IgD-negative memory B cell (primary cell): Measurements from ENCODE around the gene EMILIN3. TPM values are rescaled to one million over a fixed set of nuclear protein-coding genes. Genes with fewer than 3 reads are reported as not detected.

Source experiments
- H3K27ac Mint-ChIP-seq, 3 donors: one replicate each; pipeline ENCODE4 v1.8.0; 2020 to 2022; ENCODE audit warnings: mild to moderate bottlenecking in 3 of 3, mixed read lengths in 3 of 3, moderate library complexity in 1 of 3
- H3K27me3 Mint-ChIP-seq: one replicate; pipeline ENCODE4 v1.8.0; 2021; ENCODE audit warnings: mixed read lengths
- H3K36me3 Mint-ChIP-seq: one replicate; pipeline ENCODE4 v1.8.0; 2020; ENCODE audit warnings: mild to moderate bottlenecking, mixed read lengths
- H3K4me1 Mint-ChIP-seq, 3 donors: one replicate each; pipeline ENCODE4 v1.8.0; 2020 to 2022; ENCODE audit warnings: mixed read lengths in 3 of 3, mild to moderate bottlenecking in 1 of 3
- H3K4me3 Mint-ChIP-seq, 4 donors: one replicate each; pipeline ENCODE4 v1.8.0; 2020 to 2022; ENCODE audit warnings: mild to moderate bottlenecking in 4 of 4, mixed read lengths in 4 of 4, moderate library complexity in 3 of 4
- H3K9me3 Mint-ChIP-seq, 3 donors: one replicate each; pipeline ENCODE4 v1.8.0; 2020 to 2021; ENCODE audit warnings: mixed read lengths in 3 of 3, mild to moderate bottlenecking in 1 of 3
- polyA plus RNA-seq: library from polyadenylated mRNA; unstranded; fragments of 300-500 nt; fragmentation: Illumina TruSeq; gene quantifications from one replicate; pipeline ENCODE4 v1.2.3, GENCODE V29; 2021

The EMILIN3 gene
- polyA plus RNA-seq, 1 donor from 2014 or later, result not detected

GRCh38 chr20:41377275-41377674 lies 10.7 kb upstream of the EMILIN3 start:
- Mint-ChIP-seq H3K4me1 (no peaks in the 10 kb centered on the region), H3K27ac (no peak overlapping the region), H3K27me3 (peaks cover 30% of the 10 kb centered on the region), H3K4me3 (no peak overlapping the region), H3K36me3 (peaks cover 1% of the 10 kb centered on the region), H3K9me3 (no peaks in the 10 kb centered on the region)

GRCh38 chr20:41376349-41376748 lies 9.7 kb upstream of the EMILIN3 start:
- peaks cover 1% of the 10 kb centered on the region for H3K36me3 Mint-ChIP-seq
- no peaks in the 10 kb centered on the region for H3K4me1 Mint-ChIP-seq
- peaks cover 0 to 1% (median 1%) of the 10 kb centered on the region in 3 donors for H3K9me3 Mint-ChIP-seq
- H3K27ac Mint-ChIP-seq, result no peak overlapping the region
- H3K4me3 Mint-ChIP-seq, result peak overlapping the region in 1 of 4 donors; percentile 51
- peaks cover 31% of the 10 kb centered on the region for H3K27me3 Mint-ChIP-seq

GRCh38 chr20:41375846-41376245 lies 9.2 kb upstream of the EMILIN3 start:
- no peak overlapping the region for H3K27ac Mint-ChIP-seq
- H3K27me3 Mint-ChIP-seq, result peaks cover 33% of the 10 kb centered on the region
- H3K4me3 Mint-ChIP-seq, result peak overlapping the region in 1 of 4 donors; percentile 37
- peaks cover 0 to 6% (median 3%) of the 10 kb centered on the region in 3 donors for H3K9me3 Mint-ChIP-seq
- H3K4me1 Mint-ChIP-seq, result no peaks in the 10 kb centered on the region
- H3K36me3 Mint-ChIP-seq, result peaks cover 3% of the 10 kb centered on the region

GRCh38 chr20:41373931-41374920 lies 7.6 kb upstream of the EMILIN3 start:
- peaks cover 31% of the 10 kb centered on the region for H3K27me3 Mint-ChIP-seq
- no peaks in the 10 kb centered on the region for H3K4me1 Mint-ChIP-seq
- no peak overlapping the region for H3K27ac Mint-ChIP-seq
- no peak overlapping the region for H3K4me3 Mint-ChIP-seq
- H3K9me3 Mint-ChIP-seq, result peaks cover 0 to 6% (median 3%) of the 10 kb centered on the region in 3 donors
- peaks cover 3% of the 10 kb centered on the region for H3K36me3 Mint-ChIP-seq

GRCh38 chr20:41373251-41373783 lies 6.7 kb upstream of the EMILIN3 start:
- H3K27ac Mint-ChIP-seq, result no peak overlapping the region
- H3K4me3 Mint-ChIP-seq, result no peak overlapping the region
- peaks cover 0 to 6% (median 3%) of the 10 kb centered on the region in 3 donors for H3K9me3 Mint-ChIP-seq
- no peaks in the 10 kb centered on the region for H3K4me1 Mint-ChIP-seq
- peaks cover 34% of the 10 kb centered on the region for H3K27me3 Mint-ChIP-seq
- peaks cover 3% of the 10 kb centered on the region for H3K36me3 Mint-ChIP-seq

- Mint-ChIP-seq H3K27ac (no peak overlapping the region), H3K4me1 (no peaks in the 10 kb centered on the region), H3K36me3 (peaks cover 2% of the 10 kb centered on the region), H3K9me3 (peaks cover 0 to 6% (median 3%) of the 10 kb centered on the region in 3 donors), H3K4me3 (no peak overlapping the region), H3K27me3 (peaks cover 30% of the 10 kb centered on the region)
Observed at GRCh38 chr20:41371371-41371770, 4.8 kb upstream of the EMILIN3 start.

- Mint-ChIP-seq H3K36me3 (peaks cover 2% of the 10 kb centered on the region), H3K9me3 (peaks cover 0 to 6% (median 3%) of the 10 kb centered on the region in 3 donors), H3K27me3 (peaks cover 33% of the 10 kb centered on the region), H3K4me1 (no peaks in the 10 kb centered on the region), H3K4me3 (no peak overlapping the region), H3K27ac (no peak overlapping the region)
Observed at GRCh38 chr20:41370176-41370575, 3.6 kb upstream of the EMILIN3 start.

- Mint-ChIP-seq H3K36me3 (peaks cover 2% of the 10 kb centered on the region), H3K27me3 (peaks cover 34% of the 10 kb centered on the region), H3K9me3 (peaks cover 0 to 6% (median 3%) of the 10 kb centered on the region in 3 donors), H3K4me3 (no peak overlapping the region), H3K4me1 (no peaks in the 10 kb centered on the region), H3K27ac (no peak overlapping the region)
Observed at GRCh38 chr20:41369673-41370072, 3.1 kb upstream of the EMILIN3 start.

GRCh38 chr20:41367956-41368355 lies 1.3 kb upstream of the EMILIN3 start:
- Mint-ChIP-seq H3K36me3 (peaks cover 2% of the 10 kb centered on the region), H3K4me1 (no peaks in the 10 kb centered on the region), H3K4me3 (no peak overlapping the region), H3K27me3 (peaks cover 24% of the 10 kb centered on the region), H3K27ac (no peak overlapping the region), H3K9me3 (peaks cover 0 to 6% (median 3%) of the 10 kb centered on the region in 3 donors)

GRCh38 chr20:41367393-41367695 lies 726 bp upstream of the EMILIN3 start:
- Mint-ChIP-seq H3K36me3 (peaks cover 2% of the 10 kb centered on the region), H3K4me3 (no peak overlapping the region), H3K27me3 (peaks cover 24% of the 10 kb centered on the region)

GRCh38 chr20:41365777-41366545 lies 657 bp downstream of the EMILIN3 start:
- Mint-ChIP-seq H3K4me3 (no peak overlapping the region), H3K4me1 (no peaks in the 10 kb centered on the region), H3K27ac (no peak overlapping the region), H3K27me3 (peaks cover 21% of the 10 kb centered on the region), H3K36me3 (no peaks in the 10 kb centered on the region), H3K9me3 (peaks cover 0 to 1% (median 0%) of the 10 kb centered on the region in 3 donors)

More at GRCh38 chr20:41367393-41367695, 726 bp upstream of the EMILIN3 start:
- Mint-ChIP-seq H3K9me3 (peaks cover 0 to 6% (median 3%) of the 10 kb centered on the region in 3 donors), H3K4me1 (no peaks in the 10 kb centered on the region), H3K27ac (no peak overlapping the region)

- no peak overlapping the region for H3K27ac Mint-ChIP-seq
- no peaks in the 10 kb centered on the region for H3K4me1 Mint-ChIP-seq
- H3K36me3 Mint-ChIP-seq, result no peaks in the 10 kb centered on the region
- no peak overlapping the region for H3K4me3 Mint-ChIP-seq
- no peaks in the 10 kb centered on the region for H3K9me3 Mint-ChIP-seq
- H3K27me3 Mint-ChIP-seq, result peaks cover 21% of the 10 kb centered on the region
Observed at GRCh38 chr20:41364967-41365765, 1.5 kb downstream of the EMILIN3 start.

GRCh38 chr20:41364236-41364855 lies 2.3 kb downstream of the EMILIN3 start:
- Mint-ChIP-seq H3K36me3 (no peaks in the 10 kb centered on the region), H3K27me3 (peaks cover 20% of the 10 kb centered on the region), H3K4me1 (no peaks in the 10 kb centered on the region), H3K27ac (no peak overlapping the region), H3K9me3 (no peaks in the 10 kb centered on the region), H3K4me3 (no peak overlapping the region)

- no peaks in the 10 kb centered on the region for H3K36me3 Mint-ChIP-seq
- no peaks in the 10 kb centered on the region for H3K9me3 Mint-ChIP-seq
Observed at GRCh38 chr20:41363601-41364000, 3.0 kb downstream of the EMILIN3 start.

More at GRCh38 chr20:41363601-41364000, 3.0 kb downstream of the EMILIN3 start:
- H3K4me1 Mint-ChIP-seq, result no peaks in the 10 kb centered on the region
- H3K27me3 Mint-ChIP-seq, result peaks cover 15% of the 10 kb centered on the region
- no peak overlapping the region for H3K4me3 Mint-ChIP-seq
- no peak overlapping the region for H3K27ac Mint-ChIP-seq
